IPS-18c (cell line): ENCODE measurements around the gene MAPRE2.
"Not testable (repeated sequence)": the region's sequence is repeated elsewhere in the genome, so short reads cannot be mapped to it uniquely, and the experiment has no call there.

Experiments
- H3K4me3 ChIP-seq: 2 replicates; pipeline ENCODE4 v1.7.0; 2013; ENCODE audit warnings: low read depth, mild to moderate bottlenecking, low read length, moderate library complexity; ENCODE audit not compliant: insufficient read depth
- H3K9me3 ChIP-seq: one replicate; pipeline ENCODE4 v1.6.1; 2013; ENCODE audit warnings: mild to moderate bottlenecking, low read length, moderate library complexity; ENCODE audit not compliant: control insufficient read depth, insufficient read depth

The MAPRE2 gene

GRCh38 chr18:35143622-35144596 is 102.7 kb downstream of the MAPRE2 start:
- Histone ChIP-seq H3K4me3 (no peak overlapping the region), H3K9me3 (no peaks in the 10 kb centered on the region)

GRCh38 chr18:35144698-35145097 is 103.5 kb downstream of the MAPRE2 start:
- Histone ChIP-seq H3K9me3 (no peaks in the 10 kb centered on the region), H3K4me3 (no peak overlapping the region)

GRCh38 chr18:35150195-35150594 is 109.0 kb downstream of the MAPRE2 start:
- H3K9me3 ChIP-seq, H3K4me3 ChIP-seq: not testable (repeated sequence)

- Histone ChIP-seq H3K9me3 (no peaks in the 10 kb centered on the region), H3K4me3 (no peak overlapping the region)
Measured at GRCh38 chr18:35153609-35154272, 112.5 kb downstream of the MAPRE2 start.

GRCh38 chr18:35155398-35156117 is 114.3 kb downstream of the MAPRE2 start:
- Histone ChIP-seq H3K4me3 (no peak overlapping the region), H3K9me3 (no peaks in the 10 kb centered on the region)

- Histone ChIP-seq H3K4me3 (no peak overlapping the region), H3K9me3 (no peaks in the 10 kb centered on the region)
Measured at GRCh38 chr18:35157181-35157580, 116.0 kb downstream of the MAPRE2 start.

GRCh38 chr18:35158728-35159450 is 117.7 kb downstream of the MAPRE2 start:
- no peaks in the 10 kb centered on the region for H3K9me3 ChIP-seq
- no peak overlapping the region for H3K4me3 ChIP-seq

GRCh38 chr18:35159782-35160181 is 118.6 kb downstream of the MAPRE2 start:
- Histone ChIP-seq H3K4me3 (no peak overlapping the region), H3K9me3 (no peaks in the 10 kb centered on the region)

- Histone ChIP-seq H3K4me3 (no peak overlapping the region), H3K9me3 (no peaks in the 10 kb centered on the region)
Measured at GRCh38 chr18:35161485-35161884, 120.3 kb downstream of the MAPRE2 start.

- Histone ChIP-seq H3K9me3 (no peaks in the 10 kb centered on the region), H3K4me3 (no peak overlapping the region)
Measured at GRCh38 chr18:35161934-35162333, 120.7 kb downstream of the MAPRE2 start.

- H3K4me3 ChIP-seq: no peak overlapping the region
- no peaks in the 10 kb centered on the region for H3K9me3 ChIP-seq
Measured at GRCh38 chr18:35163014-35163539, 121.9 kb downstream of the MAPRE2 start.

GRCh38 chr18:35163721-35164120 is 122.5 kb downstream of the MAPRE2 start:
- H3K9me3 ChIP-seq: no peaks in the 10 kb centered on the region
- no peak overlapping the region for H3K4me3 ChIP-seq

- H3K4me3 ChIP-seq: no peak overlapping the region
- H3K9me3 ChIP-seq: no peaks in the 10 kb centered on the region
Measured at GRCh38 chr18:35164133-35164532, 122.9 kb downstream of the MAPRE2 start.

- H3K9me3 ChIP-seq: no peaks in the 10 kb centered on the region
- H3K4me3 ChIP-seq: no peak overlapping the region
Measured at GRCh38 chr18:35167332-35167731, 126.1 kb downstream of the MAPRE2 start.

- Histone ChIP-seq H3K9me3 (no peaks in the 10 kb centered on the region), H3K4me3 (no peak overlapping the region)
Measured at GRCh38 chr18:35167857-35168256, 126.6 kb downstream of the MAPRE2 start.

GRCh38 chr18:35170323-35170722 is 129.1 kb downstream of the MAPRE2 start:
- not testable (repeated sequence) for H3K4me3 ChIP-seq, H3K9me3 ChIP-seq
